Lung (tissue), 12 donors: ENCODE measurements around the gene PTPRG. TPM values are rescaled to one million over a fixed set of nuclear protein-coding genes. Genes with fewer than 3 reads are reported as not detected.

Experiments used
- ATAC-seq: fragments of 200-7000 bp; cut with Tn5 transposase; one replicate; pipeline ENCODE4 v1.9.1; 2020; ENCODE audit warnings: moderate number of reproducible peaks; ENCODE audit not compliant: insufficient read depth, low FRiP score
- DNase-seq, 3 donors: peaks; one replicate each; pipeline ENCODE4 v3.0.0-alpha.2; 2013 to 2017
- H3K27ac ChIP-seq, 2 donors: one replicate each; pipeline ENCODE4 v1.5.1; 2013; ENCODE audit warnings: mild to moderate bottlenecking in 2 of 2, moderate library complexity in 2 of 2, control low read depth in 1 of 2, inconsistent platforms in 1 of 2, low read depth in 1 of 2, low read length in 1 of 2
- H3K27me3 ChIP-seq, 3 donors: one replicate each; pipeline ENCODE4 v1.5.1; 2013; ENCODE audit warnings: low read length in 2 of 3; ENCODE audit not compliant: control insufficient read depth in 3 of 3, insufficient read depth in 3 of 3
- H3K36me3 ChIP-seq, 4 donors: one replicate each; pipeline ENCODE4 v1.5.1; 2013; ENCODE audit warnings: low read length in 4 of 4, mild to moderate bottlenecking in 1 of 4, moderate library complexity in 1 of 4; ENCODE audit not compliant: control insufficient read depth in 4 of 4, insufficient read depth in 4 of 4
- H3K4me1 ChIP-seq, 5 donors: one replicate each; pipeline ENCODE4 v1.5.1; 2013; ENCODE audit warnings: low read length in 5 of 5, mild to moderate bottlenecking in 2 of 5, moderate library complexity in 1 of 5; ENCODE audit not compliant: control insufficient read depth in 5 of 5, insufficient read depth in 5 of 5
- H3K4me3 ChIP-seq: one replicate; pipeline ENCODE4 v1.5.1; 2013; ENCODE audit warnings: mild to moderate bottlenecking, control low read depth, moderate library complexity
- H3K9ac ChIP-seq, 2 donors: one replicate each; pipeline ENCODE4 v1.5.1; 2013; ENCODE audit warnings: low read length in 2 of 2, control low read depth in 1 of 2; ENCODE audit not compliant: insufficient read depth in 1 of 2
- H3K9me3 ChIP-seq, 4 donors: one replicate each; pipeline ENCODE4 v1.5.1; 2013; ENCODE audit warnings: low read length in 3 of 4, mild to moderate bottlenecking in 1 of 4, moderate library complexity in 1 of 4; ENCODE audit not compliant: control insufficient read depth in 4 of 4, insufficient read depth in 3 of 4
- CTCF ChIP-seq: IDR thresholded peaks from 2 replicates; pipeline ENCODE4 v1.5.1; 2012; ENCODE audit warnings: mild to moderate bottlenecking; ENCODE audit errors: control extremely low read depth, extremely low read depth
- WGBS, 2 donors: extraction: QIAGEN DNeasy Blood & Tissue Kit; methylation state at CpG; one replicate each; pipeline ENCODE4 v1.1.7; 2013; 5-methylcytosine and 5-hydroxymethylcytosine counted together
- polyA plus RNA-seq, 2 donors: library from polyadenylated mRNA; stranded (reverse); fragments of 200-250 nt; gene quantifications; one replicate each; pipeline ENCODE4 v1.2.1, GENCODE V29; 2013
- total RNA-seq, 2 donors: library from RNA; depleted of rRNA in 1 of 2; stranded (reverse); fragments of >200 nt in 1 of 2; gene quantifications; one replicate each; pipeline ENCODE4 v1.2.1, GENCODE V29; 2014 to 2021
- donor health status: control.
- donor health status: control.
- donor health status: Bipolar disorder and iron deficiency.
- donor health status: healthy.
- donor health status: DM: yes; HTN: yes; CAD: no.

The PTPRG gene
- total and polyA plus RNA-seq, 4 donors = 8.5 to 131 (median 75.9) TPM

GRCh38 chr3:61522060-61522459 lies 39.3 kb upstream of the PTPRG start:
- H3K4me3 ChIP-seq = no peak overlapping the region
- H3K27ac ChIP-seq = no peak overlapping the region
- H3K36me3 ChIP-seq = no peaks in the 10 kb centered on the region
- TF ChIP-seq CTCF = no peak
- ATAC-seq = no peak
- no peaks in the 10 kb centered on the region for H3K27me3 ChIP-seq
- WGBS, 2 donors = 81 to 85% methylated on average over 4 of the region's 4 CpGs
- peak in 1 of 3 donors; percentile 47 for DNase-seq
- peaks cover 0 to 14% (median 6%) of the 10 kb centered on the region in 5 donors for H3K4me1 ChIP-seq
- H3K9ac ChIP-seq = no peak overlapping the region
- H3K9me3 ChIP-seq = no peaks in the 10 kb centered on the region

GRCh38 chr3:61522626-61523025 lies 38.7 kb upstream of the PTPRG start:
- Histone ChIP-seq H3K4me3 (no peak overlapping the region), H3K36me3 (no peaks in the 10 kb centered on the region), H3K9ac (no peak overlapping the region), H3K9me3 (no peaks in the 10 kb centered on the region), H3K27me3 (no peaks in the 10 kb centered on the region), H3K4me1 (peaks cover 0 to 14% (median 6%) of the 10 kb centered on the region in 5 donors), H3K27ac (no peak overlapping the region)
- no peak for TF ChIP-seq CTCF
- ATAC-seq (no peak), DNase-seq (peak in 2 of 3 donors; percentile 57 to 60)
- 72 to 75% methylated on average over 2 of the region's 2 CpGs for WGBS, 2 donors

- TF ChIP-seq CTCF = no peak
- WGBS, 2 donors = 41 to 60% methylated on average over 4 of the region's 4 CpGs
- ATAC-seq = no peak
- Histone ChIP-seq H3K9ac (no peak overlapping the region), H3K4me1 (peaks cover 0 to 14% (median 6%) of the 10 kb centered on the region in 5 donors), H3K27me3 (no peaks in the 10 kb centered on the region), H3K9me3 (no peaks in the 10 kb centered on the region), H3K36me3 (no peaks in the 10 kb centered on the region), H3K4me3 (no peak overlapping the region), H3K27ac (no peak overlapping the region)
- no peak for DNase-seq
Measured at GRCh38 chr3:61524933-61525332, 36.4 kb upstream of the PTPRG start.

- Histone ChIP-seq H3K36me3 (no peaks in the 10 kb centered on the region), H3K4me1 (peaks cover 0 to 14% (median 6%) of the 10 kb centered on the region in 5 donors), H3K9ac (no peak overlapping the region), H3K27me3 (no peaks in the 10 kb centered on the region), H3K4me3 (no peak overlapping the region), H3K27ac (no peak overlapping the region), H3K9me3 (no peaks in the 10 kb centered on the region)
- DNase-seq = no peak
- no peak for ATAC-seq
- no peak for TF ChIP-seq CTCF
- WGBS, 2 donors = 96 to 98% methylated on average over 5 of the region's 5 CpGs
Measured at GRCh38 chr3:61526308-61526707, 35.1 kb upstream of the PTPRG start.
